ENCODE results near the gene POLR2L.

The POLR2L gene

DNA sequence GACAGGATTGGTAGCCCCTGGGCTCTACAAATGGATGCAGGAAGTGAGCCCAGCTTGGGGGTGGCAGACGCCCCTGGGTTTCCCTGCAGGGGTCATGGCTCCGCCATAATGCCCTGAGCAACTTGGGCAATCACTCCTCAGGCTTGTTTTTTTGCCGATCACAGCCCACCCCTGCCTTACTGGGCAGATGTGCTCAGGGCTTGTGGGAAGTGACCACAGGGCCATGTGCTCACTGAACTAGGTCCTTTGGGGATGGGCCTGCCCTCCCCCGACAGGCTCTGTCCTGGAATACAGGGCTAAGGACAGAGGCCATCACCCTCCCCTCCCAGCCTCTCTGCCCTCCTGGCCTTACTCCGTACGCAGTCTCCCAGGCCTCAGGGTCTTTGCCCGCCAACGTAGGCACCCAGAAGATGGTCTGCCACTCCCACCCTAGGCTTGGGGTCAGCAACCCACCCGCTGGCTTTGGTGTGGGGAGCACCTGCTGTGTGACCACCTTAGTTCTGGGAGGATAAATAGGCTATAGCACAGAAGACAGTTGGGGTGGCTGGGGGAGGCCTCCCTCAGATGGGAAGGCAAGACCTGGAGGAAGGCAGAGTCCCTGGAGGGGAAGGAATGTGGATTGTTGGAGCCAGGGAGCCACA is 28.8 kb downstream of the POLR2L start:
- FAIRE-seq (no peak), DNase-seq (ENCODE audit: insufficient read length, low spot score) (no peak)

DNA sequence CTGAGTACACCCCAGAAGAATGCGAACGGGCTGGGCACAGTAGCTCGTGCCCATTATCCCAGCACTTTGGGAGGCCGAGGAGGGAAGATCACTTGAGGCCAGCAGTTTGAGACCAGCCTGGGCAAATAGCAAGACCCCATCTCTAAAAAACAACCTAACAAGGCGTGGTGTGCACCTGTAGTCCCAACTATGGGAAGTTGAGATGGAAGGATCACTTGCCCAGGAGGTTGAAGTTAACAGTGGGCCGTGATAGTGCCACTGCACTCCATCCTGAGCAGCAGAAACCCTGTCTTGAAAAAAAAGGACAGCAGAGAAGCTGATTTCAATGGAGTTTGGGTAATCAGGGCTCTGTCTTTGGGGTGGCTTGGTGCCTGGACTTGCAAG is 29.3 kb downstream of the POLR2L start:
- no peak for DNase-seq (ENCODE audit: insufficient read length, low spot score)
- FAIRE-seq, result no peak

DNA sequence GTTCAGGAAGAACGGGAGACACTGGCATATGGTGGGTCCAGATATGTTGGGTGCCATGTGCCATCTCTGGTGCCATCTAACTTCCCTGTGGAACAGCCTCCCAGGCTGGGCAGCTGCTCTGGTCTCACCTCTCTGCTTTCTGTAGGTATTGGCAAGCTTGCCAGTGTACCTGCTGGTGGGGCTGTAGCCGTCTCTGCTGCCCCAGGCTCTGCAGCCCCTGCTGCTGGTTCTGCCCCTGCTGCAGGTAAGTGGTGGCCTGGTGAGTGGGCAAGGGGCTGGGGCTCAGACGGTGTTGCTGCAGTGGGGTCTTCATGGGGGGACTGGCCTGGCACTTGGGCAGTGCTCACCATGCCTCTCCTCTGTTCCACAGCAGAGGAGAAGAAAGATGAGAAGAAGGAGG is 29.9 kb downstream of the POLR2L start:
- FAIRE-seq, result no peak
- DNase-seq (ENCODE audit: insufficient read length, low spot score), result no peak

DNA sequence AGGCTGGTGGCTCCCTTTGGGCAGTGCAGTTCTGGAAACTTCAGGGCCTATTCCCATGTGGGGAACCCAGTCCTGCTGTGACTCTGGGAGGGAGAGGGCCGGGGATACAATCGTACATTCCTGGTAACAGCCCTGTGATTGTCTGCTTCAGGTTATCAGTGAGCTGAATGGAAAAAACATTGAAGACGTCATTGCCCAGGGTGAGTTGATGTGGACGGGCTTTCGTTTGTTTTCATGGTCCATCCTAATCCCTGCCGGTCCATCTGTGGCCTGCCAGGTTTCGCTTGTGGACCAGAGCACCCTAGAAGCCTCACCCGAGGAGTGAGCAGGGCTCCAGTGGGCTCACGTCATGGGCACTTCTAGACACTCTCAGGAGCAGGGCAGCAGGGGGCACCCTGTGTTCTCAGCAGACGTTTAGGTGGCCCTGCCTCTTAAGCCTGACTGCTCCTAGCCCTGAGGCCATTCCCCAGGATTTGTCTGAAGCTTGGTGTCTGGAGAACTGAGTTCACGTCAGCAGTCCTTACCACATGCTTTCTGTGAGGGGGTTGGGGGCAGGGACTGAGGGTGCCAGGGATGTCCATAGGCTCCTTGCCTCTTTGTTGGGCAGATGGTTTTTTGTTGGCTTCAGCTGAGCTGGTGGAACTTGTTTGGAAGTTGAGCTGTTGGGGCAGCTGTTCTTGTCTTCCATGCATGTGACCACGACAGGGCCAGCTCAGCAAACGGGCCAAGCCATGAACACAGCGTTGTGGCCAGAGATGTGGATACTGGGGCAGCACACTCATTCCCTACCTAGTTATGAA is 30.7 kb downstream of the POLR2L start:
- FAIRE-seq (no peak), DNase-seq (ENCODE audit: insufficient read length, low spot score) (no peak)

DNA sequence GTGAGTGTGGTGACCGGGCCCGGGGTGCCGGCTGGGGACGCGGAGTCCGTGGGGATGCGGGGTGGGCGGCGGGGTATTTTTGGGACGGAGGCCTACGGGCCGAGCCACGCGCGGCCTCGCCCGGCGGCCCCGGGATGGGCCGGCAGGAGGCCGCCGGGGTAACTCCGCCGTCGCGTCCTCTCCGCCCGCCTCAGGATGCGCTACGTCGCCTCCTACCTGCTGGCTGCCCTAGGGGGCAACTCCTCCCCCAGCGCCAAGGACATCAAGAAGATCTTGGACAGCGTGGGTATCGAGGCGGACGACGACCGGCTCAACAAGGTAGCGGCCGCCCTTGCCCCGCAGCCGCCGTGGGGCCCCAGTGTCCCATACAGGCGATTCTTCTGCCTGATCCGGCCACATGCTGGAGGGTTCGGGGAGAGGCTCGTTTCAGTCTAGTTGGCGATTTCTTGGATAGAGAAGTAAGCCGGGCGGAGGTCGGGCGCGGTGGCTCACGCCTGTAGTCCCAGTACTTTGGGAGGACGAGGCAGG is 32.2 kb downstream of the POLR2L start:
- DNase-seq (ENCODE audit: insufficient read length, low spot score) (no peak), FAIRE-seq (no peak)

DNA sequence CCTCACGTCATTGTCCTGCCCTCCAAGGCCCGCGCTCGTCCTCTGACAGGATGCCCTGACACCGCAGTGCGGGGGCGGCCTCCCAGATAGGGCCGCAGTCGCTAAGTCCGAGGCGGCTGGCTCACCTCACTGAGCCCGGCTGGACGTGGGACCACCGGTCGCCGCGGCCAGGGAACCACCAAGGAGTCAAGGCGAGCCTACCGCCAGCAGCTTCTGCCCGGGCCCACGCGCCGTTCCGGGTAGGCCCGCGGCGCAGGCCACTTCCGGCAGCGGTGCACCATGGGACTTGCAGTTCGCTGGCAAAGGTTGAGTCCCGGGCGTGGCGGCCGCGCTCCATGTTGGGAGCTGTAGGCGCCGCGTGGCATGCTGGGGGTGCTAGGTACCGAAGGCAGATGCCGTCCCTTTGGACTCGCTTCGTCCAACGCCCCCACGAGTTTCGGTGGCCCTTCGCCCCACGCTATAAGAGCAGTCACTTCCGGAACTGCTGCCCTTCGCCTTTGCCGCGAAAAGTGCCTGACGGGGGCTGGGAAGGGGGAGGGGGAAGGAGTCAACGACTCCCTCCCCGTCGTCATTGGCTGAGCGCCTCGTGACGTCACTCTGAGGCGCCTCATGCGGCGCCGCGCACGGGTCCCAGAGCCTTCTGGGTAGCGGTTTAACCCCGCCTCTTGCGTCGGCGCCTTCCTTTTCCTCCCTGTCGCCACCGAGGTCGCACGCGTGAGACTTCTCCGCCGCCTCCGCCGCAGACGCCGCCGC is 32.9 kb downstream of the POLR2L start, which contains the start of gene RPLP2:
Gene RPLP2, plus strand, starts transcription at position 681 of the 753 bp plus-strand sequence. CDS start 268 bp downstream, outside the sequence.
- peak; percentile 97 for FAIRE-seq
- DNase-seq (ENCODE audit: insufficient read length, low spot score), result peak; percentile 92

DNA sequence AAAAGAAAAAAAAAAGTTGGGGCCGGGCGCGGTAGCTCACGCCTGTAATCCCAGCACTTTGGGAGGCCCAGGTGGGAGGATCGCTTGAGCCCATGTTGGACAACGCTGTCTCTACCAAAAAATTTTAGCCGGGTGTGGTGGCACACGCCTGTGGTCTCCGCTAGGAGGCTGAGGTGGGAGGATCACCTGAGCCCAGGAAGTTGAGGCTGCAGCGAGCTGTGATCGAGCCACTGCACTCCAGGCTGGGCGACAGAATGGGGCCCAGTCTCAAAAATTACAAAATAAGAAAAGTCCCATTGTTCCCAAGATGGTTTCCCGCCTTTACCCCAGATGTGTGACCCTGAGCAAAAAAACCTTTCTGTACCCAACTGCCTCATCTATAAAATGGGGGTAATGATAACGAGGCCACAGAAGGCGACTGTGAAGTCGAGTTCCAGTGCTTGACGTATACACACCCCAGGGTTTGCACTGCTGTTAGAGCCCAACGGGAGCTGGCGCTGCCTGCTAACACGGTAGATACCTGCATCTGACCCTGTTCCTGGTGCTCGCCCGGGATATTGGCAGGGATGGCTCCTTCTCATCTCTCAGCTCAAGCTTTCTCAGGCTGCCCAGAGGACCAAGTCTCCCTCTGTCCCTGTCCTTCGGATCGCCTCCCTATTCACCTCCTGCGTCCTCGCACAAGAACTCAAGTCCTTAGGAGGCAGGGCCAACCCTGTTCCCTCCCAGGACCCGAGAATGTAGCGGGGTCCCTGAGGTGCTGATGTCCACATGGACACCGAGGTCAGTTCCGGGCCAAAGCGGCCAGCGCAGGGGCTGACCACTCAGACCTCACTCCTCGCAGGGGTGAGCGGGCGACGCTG is 33.7 kb downstream of the POLR2L start:
- DNase-seq (ENCODE audit: insufficient read length, low spot score), result no peak
- peak; percentile 26 for FAIRE-seq

DNA sequence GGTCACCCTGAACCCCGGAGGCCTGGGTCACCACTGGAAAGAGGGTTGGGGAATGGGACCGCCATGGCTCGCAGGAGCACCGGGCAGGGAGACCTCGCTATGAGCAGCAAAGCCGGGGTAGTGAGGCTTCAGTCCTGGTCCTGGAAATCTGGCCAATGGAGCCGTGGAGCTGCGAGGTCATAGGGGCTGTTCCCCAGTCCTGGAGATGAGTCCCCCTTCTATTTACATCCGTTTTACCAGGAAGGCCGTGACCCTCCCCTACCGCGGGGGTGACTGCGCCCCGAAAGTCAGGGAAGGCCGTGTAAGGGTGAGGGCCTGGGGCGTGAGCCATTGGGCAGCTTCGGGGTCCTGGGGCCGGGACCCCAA is 37.7 kb downstream of the POLR2L start:
- FAIRE-seq (no peak), DNase-seq (ENCODE audit: insufficient read length, low spot score) (no peak)

DNA sequence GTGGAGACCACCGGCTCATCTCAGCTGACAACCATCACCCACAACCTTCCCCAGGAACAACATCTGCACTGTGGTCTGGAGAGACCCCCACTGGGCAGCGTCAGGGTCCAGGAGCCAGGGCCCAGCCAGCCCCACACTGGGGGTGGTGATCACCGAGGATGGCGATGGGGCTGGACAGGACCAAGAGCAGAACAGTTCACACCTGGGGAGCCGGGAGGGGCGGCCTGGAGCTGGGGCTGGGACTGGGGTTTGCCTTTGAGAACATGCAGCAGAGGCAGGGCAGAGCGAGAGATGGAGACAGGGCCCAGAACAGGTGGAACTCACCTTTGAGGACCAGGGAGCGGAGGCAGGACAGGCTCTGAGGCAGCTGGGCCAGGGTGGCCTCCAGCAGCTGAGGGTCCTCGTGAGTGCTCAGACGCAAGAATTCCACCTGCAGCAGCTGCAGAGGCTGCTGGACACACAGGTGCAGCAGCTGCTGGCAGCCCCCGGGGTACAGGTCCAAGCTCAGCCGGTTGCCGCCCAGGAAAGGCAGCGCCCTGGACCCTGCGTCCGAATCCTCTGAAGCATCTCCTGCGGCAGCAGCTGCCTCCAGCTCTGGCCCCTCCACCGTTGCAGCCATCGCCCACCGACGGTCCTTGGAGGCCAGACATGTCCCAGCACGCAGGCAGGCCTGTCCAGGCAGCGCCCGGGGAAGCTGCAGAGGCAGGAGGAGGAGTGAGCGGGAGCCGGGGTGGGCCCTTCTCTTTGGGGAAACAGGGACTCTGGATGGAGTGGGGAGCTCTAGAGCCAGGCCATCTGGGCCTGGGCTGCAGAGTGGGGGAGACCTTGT is 38.3 kb downstream of the POLR2L start:
- peak; percentile 44 for DNase-seq (ENCODE audit: insufficient read length, low spot score)
- peak; percentile 48 for FAIRE-seq

DNA sequence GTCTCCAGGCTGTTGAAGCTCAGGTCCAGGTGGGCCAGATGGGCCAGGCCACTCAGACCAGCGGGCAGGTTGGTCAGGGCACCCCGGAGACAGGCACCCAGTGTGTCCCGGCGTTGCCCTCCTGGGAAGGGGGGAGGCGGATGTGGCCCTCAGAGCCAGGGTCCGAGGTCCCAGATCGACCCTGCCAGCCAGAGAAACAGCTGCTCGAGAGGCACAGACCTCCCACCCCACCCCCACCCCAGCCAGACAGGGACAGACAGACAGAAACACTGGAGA is 38.9 kb downstream of the POLR2L start:
- DNase-seq (ENCODE audit: insufficient read length, low spot score), result no peak
- FAIRE-seq, result no peak

DNA sequence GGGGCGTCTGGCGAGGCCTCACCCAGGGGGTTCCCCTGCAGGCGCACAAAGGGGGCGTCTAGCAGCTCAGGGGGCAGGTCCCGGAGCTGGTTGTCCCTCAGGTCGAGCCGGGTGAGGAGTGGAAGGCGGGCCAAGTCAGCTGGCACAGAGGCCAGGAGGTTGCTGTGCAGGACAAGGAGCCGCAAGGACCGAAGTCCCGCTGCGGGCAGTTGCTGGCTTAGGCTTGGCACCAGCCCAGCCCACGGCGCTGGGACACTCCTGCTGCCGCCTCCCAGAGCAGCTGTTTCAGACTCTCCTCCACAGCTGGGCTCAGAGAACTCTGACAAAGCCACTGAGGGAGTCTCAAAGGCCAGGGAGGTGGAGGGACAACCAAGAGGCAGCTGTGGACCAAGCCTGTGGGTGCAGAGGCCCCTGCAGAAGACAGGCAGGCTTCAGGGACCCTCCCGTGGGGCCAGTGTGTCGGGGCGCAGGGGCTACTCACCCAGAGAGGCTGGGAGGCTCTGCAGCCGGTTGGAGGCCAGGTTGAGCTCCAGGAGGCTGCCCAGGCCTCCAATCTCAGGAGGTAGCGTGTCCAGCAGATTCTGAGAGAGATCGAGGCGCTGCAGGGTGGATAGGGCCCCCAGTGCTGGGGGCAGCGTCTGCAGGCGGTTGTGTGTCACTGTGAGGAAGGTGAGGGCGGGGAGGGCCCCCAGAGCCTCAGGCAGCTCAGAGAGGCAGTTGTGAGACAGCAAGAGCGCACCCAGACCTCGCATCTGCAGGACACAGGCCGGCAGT is 39.4 kb downstream of the POLR2L start:
- FAIRE-seq, result no peak
- no peak for DNase-seq (ENCODE audit: insufficient read length, low spot score)

DNA sequence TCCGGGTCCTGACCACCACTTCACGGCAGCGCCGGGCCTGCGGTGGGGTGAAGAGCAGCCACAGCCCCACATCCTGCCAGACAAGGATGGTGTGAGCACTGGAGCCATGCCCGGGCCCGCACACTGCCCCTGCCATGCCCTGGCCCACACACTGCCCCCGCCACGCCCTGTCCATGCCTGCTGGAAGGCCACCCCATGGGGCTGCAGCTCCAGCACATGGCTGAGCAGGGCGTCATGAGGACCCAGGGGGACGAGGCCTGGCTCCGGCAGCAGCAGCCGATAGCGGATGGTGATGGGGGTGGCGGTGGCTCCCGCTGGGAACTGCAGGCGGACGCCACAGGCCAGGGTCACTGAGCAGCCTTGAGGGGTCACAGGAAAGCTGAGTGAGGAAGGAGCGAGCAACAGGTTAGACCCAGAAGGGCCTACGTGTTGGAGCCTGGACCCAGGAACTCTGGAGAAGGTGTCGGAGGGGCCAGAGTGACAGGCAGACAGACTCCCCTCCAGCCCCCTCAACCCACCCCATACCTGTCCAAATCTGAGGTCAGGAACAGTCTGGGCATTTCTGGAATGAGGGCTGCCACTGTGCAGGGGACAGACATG is 40.2 kb downstream of the POLR2L start:
- DNase-seq (ENCODE audit: insufficient read length, low spot score) (no peak), FAIRE-seq (no peak)

DNA sequence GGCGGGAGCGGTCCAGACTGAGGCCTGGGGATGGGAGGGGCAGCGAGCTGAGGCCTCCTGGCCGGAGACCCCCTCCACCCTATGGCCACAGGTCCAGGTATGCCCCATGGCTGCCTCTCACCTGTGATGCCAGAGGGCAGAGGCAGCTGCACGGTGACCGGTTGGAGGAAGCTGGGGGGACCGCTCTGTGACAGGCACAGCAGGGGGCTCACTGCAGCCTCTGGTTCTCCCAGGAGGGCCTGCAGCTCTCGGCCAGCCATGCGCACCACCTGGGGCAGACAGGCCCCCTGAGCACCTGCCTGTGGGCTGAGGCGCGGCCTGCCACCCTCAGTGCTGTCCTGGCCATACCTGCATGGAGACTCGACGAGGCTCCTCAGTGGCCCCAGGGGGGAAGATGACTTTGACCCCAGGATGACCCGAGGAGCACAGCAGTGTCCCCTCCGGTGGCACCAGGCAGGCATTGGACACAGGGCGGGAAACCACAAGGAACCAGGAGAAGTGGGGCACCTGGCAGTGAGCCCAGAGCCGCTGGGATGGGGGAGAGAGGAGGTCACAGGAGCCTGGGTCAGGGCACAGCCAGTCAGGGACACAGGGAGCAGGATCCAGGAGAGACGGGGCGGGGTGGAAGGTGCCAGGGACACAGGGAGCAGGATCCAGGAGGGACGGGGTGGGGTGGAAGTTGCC is 41.1 kb downstream of the POLR2L start:
- DNase-seq (ENCODE audit: insufficient read length, low spot score), result no peak
- no peak for FAIRE-seq

DNA sequence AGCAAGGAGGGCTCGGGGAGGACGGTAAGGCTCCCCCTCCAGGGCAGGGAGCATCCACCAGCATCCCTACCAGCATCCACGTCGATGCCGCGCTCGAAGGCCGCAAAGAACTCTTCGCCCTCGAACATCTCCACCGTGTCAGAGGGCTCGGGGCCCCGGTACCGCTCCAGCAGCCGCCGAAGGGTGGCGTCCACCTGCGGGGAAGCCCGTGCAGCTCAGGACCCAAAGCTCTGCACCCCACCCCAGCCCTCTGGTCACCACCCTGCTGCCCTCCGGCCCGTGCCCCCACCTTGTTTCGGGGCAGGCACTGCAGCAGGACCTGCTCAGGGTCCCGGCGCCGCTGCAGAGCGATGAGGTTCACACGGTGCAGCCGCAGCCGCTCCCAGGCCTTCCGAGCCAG is 41.9 kb downstream of the POLR2L start:
- FAIRE-seq (no peak), DNase-seq (ENCODE audit: insufficient read length, low spot score) (no peak)

DNA sequence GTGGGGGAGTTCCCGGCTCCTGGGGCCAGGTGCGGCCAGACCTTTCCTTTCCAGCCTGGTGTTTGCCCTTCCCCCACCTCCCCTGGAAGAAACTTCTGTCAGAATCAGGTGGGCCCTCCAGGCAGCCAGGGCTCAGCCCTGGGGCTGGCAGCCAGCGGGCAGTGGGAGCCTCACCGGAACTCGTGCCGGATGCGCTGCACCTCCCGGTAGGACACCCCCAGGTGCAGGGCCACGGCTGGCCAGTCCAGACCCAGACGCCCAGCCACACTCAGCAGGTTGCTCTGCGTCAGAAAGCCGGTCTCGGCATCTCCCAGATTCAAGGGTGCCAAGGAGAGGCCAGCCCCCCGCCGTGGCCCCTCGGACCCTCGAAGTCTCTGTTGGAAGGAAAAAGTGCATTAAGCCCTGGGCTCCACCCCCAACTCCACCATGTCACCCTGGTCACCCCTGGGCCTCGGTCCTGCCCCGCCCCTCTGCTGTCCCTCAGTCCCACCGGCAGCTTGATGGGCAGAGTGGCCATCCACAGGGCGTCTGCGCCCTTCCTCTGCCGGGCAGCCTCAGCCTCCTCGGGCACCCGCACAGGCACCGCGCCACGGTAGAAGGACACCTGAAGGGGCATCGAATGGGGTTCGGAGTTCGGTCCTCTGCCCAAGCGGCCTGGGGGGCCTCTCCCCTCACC is 42.5 kb downstream of the POLR2L start:
- FAIRE-seq, result no peak
- DNase-seq (ENCODE audit: insufficient read length, low spot score), result no peak

DNA sequence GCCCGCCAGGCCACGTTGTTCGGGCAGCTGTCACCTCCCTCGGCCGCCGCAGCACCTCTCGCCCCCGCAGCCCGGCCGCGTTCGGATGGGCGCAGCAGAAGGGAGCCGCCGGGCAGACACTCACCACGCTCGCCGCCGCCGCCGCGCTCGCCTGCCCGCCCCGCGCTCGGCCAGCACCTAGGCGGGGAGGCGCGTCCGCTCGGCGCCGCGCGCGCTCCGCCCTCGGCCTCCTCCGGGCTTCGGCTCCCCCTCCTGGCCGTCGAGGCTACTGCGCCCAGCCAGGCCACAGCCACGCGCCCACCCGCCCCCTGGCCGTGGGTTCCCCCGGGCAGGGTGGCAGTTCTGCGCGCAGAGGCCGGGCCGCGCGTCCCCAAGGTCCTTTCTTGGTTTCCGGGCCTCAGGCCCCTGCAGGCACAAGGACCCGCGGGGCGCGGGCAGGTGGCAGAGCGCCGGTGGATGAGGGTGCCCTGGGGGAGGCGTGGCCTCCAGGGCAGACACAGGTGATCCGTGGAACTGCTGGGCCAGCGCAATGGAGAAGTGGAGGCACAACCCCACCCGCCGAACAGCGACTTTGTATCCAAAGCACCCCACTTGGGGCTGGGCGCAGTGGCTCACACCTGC is 44.1 kb downstream of the POLR2L start, which contains the start of gene SLC25A22:
Gene SLC25A22, minus strand, starts transcription at position 189 of the 621 bp plus-strand sequence. CDS start 3,275 bp downstream, outside the sequence.
- DNase-seq (ENCODE audit: insufficient read length, low spot score) (no peak), FAIRE-seq (no peak)
